Parathyroid adenoma (tissue), 2 donors: Measurements from ENCODE around the gene KRTDAP.

ENCODE experiments used
- H2AFZ ChIP-seq: fragments of 300-600 bp; sonication (generic); one replicate; pipeline ENCODE4 v1.7.0; 2017; ENCODE audit warnings: antibody characterized with exemption, mild to moderate bottlenecking
- H3K27ac ChIP-seq: fragments of 300-600 bp; sonication (generic); one replicate; pipeline ENCODE4 v1.7.0; 2017
- H3K27me3 ChIP-seq: fragments of 300-600 bp; sonication (generic); one replicate; pipeline ENCODE4 v1.7.0; 2017; ENCODE audit warnings: low read length; ENCODE audit not compliant: control insufficient read depth, insufficient read depth
- H3K36me3 ChIP-seq: fragments of 300-600 bp; sonication (generic); one replicate; pipeline ENCODE4 v1.7.0; 2017; ENCODE audit warnings: low read length; ENCODE audit not compliant: control insufficient read depth, insufficient read depth
- H3K4me1 ChIP-seq: fragments of 300-600 bp; sonication (generic); one replicate; pipeline ENCODE4 v1.7.0; 2017; ENCODE audit warnings: control low read depth
- H3K4me2 ChIP-seq: fragments of 300-600 bp; sonication (generic); one replicate; pipeline ENCODE4 v1.7.0; 2017; ENCODE audit warnings: low read length
- H3K4me3 ChIP-seq: fragments of 300-600 bp; sonication (generic); one replicate; pipeline ENCODE4 v1.7.0; 2017; ENCODE audit warnings: low read depth, low read length
- H3K79me2 ChIP-seq: fragments of 300-600 bp; sonication (generic); one replicate; pipeline ENCODE4 v1.7.0; 2017; ENCODE audit warnings: control low read depth
- H3K9ac ChIP-seq: fragments of 300-600 bp; sonication (generic); one replicate; pipeline ENCODE4 v1.7.0; 2017; ENCODE audit warnings: mild to moderate bottlenecking
- H3K9me3 ChIP-seq: fragments of 300-600 bp; sonication (generic); one replicate; pipeline ENCODE4 v1.7.0; 2017; ENCODE audit warnings: low read length; ENCODE audit not compliant: control insufficient read depth
- TF ChIP-seq, protein P1 (sequence below): fragments of 300-600 bp; sonication (generic); IDR thresholded peaks from one replicate; pipeline ENCODE4 v1.7.0; 2017; ENCODE audit warnings: antibody characterized with exemption, mild to moderate bottlenecking
- donor health status: primary hyperparathyroidism.

The KRTDAP gene

GRCh38 chr19:35510626-35510964 is 20.3 kb upstream of the KRTDAP start:
- Histone ChIP-seq H3K9me3 (no peaks in the 10 kb centered on the region), H3K36me3 (no peaks in the 10 kb centered on the region), H3K9ac (no peak overlapping the region), H3K27me3 (no peaks in the 10 kb centered on the region), H3K79me2 (no peaks in the 10 kb centered on the region), H3K4me2 (peak overlapping the region; percentile 73), H3K27ac (peak overlapping the region; percentile 88), H2AFZ (peak overlapping the region; percentile 84), H3K4me3 (peak overlapping the region; percentile 74), H3K4me1 (peaks cover 5% of the 10 kb centered on the region)
- TF ChIP-seq, protein P1, sequence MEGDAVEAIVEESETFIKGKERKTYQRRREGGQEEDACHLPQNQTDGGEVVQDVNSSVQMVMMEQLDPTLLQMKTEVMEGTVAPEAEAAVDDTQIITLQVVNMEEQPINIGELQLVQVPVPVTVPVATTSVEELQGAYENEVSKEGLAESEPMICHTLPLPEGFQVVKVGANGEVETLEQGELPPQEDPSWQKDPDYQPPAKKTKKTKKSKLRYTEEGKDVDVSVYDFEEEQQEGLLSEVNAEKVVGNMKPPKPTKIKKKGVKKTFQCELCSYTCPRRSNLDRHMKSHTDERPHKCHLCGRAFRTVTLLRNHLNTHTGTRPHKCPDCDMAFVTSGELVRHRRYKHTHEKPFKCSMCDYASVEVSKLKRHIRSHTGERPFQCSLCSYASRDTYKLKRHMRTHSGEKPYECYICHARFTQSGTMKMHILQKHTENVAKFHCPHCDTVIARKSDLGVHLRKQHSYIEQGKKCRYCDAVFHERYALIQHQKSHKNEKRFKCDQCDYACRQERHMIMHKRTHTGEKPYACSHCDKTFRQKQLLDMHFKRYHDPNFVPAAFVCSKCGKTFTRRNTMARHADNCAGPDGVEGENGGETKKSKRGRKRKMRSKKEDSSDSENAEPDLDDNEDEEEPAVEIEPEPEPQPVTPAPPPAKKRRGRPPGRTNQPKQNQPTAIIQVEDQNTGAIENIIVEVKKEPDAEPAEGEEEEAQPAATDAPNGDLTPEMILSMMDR: no peak

DNA sequence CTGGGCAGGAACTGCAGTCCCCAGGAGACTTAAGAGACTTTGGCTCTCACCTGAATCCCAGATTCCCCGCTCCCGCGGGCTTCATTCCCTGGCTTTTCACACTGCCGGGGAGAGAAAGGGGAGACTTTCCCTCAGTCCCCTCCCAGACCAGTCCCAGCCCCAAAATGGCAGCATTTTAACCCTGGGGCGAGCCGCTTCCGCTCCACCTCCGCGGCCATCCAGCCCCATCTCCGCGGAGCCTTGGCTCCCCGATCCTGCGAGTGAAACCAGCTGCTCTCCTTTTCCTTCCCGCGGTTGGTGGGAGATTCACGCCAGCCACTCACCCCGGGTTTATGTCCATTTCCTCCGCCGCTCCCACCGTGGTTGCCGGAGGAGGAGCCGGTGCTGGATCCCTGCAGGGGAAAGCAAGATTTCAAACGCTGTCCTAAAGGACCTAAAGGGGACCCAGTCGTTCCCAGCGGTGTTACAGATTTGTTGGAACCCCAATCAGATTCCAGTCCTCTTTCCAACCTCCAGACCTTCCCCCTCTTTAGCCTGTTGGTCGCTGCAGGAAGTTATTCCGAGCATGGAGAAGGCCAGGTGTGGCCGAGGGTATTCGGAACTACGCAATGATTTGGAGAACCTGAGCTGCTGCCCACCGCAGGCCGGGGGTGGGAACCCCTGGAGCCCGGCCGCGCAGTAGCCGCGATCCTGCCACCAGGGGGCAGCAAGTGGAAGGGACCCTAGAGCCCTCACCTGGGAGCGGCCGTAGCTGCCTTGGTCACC is 19.8 kb upstream of the KRTDAP start:
- TF ChIP-seq, protein P1: peak; percentile 99
- no peaks in the 10 kb centered on the region for H3K27me3 ChIP-seq
- peaks cover 5% of the 10 kb centered on the region for H3K4me1 ChIP-seq
- peak overlapping the region; percentile 58 for H3K9ac ChIP-seq
- no peaks in the 10 kb centered on the region for H3K9me3 ChIP-seq
- H2AFZ ChIP-seq: peak overlapping the region; percentile 84
- peak overlapping the region; percentile 74 for H3K4me3 ChIP-seq
- peak overlapping the region; percentile 73 for H3K4me2 ChIP-seq
- H3K79me2 ChIP-seq: no peaks in the 10 kb centered on the region
- no peaks in the 10 kb centered on the region for H3K36me3 ChIP-seq
- H3K27ac ChIP-seq: peak overlapping the region; percentile 88

GRCh38 chr19:35509018-35509652 is 18.9 kb upstream of the KRTDAP start:
- no peaks in the 10 kb centered on the region for H3K9me3 ChIP-seq
- TF ChIP-seq, protein P1: no peak
- no peaks in the 10 kb centered on the region for H3K27me3 ChIP-seq
- H3K36me3 ChIP-seq: no peaks in the 10 kb centered on the region
- peak overlapping the region; percentile 73 for H3K4me2 ChIP-seq
- H3K4me1 ChIP-seq: peaks cover 5% of the 10 kb centered on the region
- H3K27ac ChIP-seq: peak overlapping the region; percentile 88
- H3K9ac ChIP-seq: peak overlapping the region; percentile 58
- peak overlapping the region; percentile 84 for H2AFZ ChIP-seq
- no peaks in the 10 kb centered on the region for H3K79me2 ChIP-seq
- H3K4me3 ChIP-seq: peak overlapping the region; percentile 74

GRCh38 chr19:35508129-35508528 is 17.9 kb upstream of the KRTDAP start:
- Histone ChIP-seq H3K27ac (no peak overlapping the region), H3K4me1 (peaks cover 5% of the 10 kb centered on the region), H3K4me3 (no peak overlapping the region)

More at GRCh38 chr19:35508129-35508528, 17.9 kb upstream of the KRTDAP start:
- Histone ChIP-seq H3K9me3 (no peaks in the 10 kb centered on the region), H2AFZ (no peak overlapping the region), H3K79me2 (no peaks in the 10 kb centered on the region), H3K9ac (no peak overlapping the region), H3K4me2 (no peak overlapping the region), H3K36me3 (no peaks in the 10 kb centered on the region), H3K27me3 (no peaks in the 10 kb centered on the region)
- TF ChIP-seq, protein P1: no peak
